Activated CD8-positive, alpha-beta memory T cell treated with anti-CD3 and anti-CD28 coated beads for 24 hours (primary cell): ENCODE results near the gene MALAT1.

Experiments used
- DNase-seq: peaks from one replicate; pipeline ENCODE4 v3.0.0-alpha.2; 2020

MALAT1 gene

GRCh38 chr11:65540290-65541092 is 41.6 kb downstream of the MALAT1 start:
- peak; percentile 96 for DNase-seq

GRCh38 chr11:65541093-65541982 is 42.5 kb downstream of the MALAT1 start:
- DNase-seq: no peak

GRCh38 chr11:65542738-65543390 is 44.0 kb downstream of the MALAT1 start:
- DNase-seq: no peak

- DNase-seq: no peak
These were observed 47.0 kb downstream of the MALAT1 start for GRCh38 chr11:65545853-65546216.

GRCh38 chr11:65546217-65546958 is 47.5 kb downstream of the MALAT1 start:
- peak; percentile 100 for DNase-seq

- DNase-seq: peak; percentile 65
These were observed 48.7 kb downstream of the MALAT1 start for GRCh38 chr11:65547446-65548125.

- no peak for DNase-seq
These were observed 49.5 kb downstream of the MALAT1 start for GRCh38 chr11:65548395-65548794.

GRCh38 chr11:65549096-65549495 is 50.3 kb downstream of the MALAT1 start:
- DNase-seq: no peak

GRCh38 chr11:65551572-65552387 is 52.9 kb downstream of the MALAT1 start:
- DNase-seq: peak; percentile 82

- DNase-seq: peak; percentile 59
These were observed 53.6 kb downstream of the MALAT1 start for GRCh38 chr11:65552388-65552951.

- peak; percentile 81 for DNase-seq
These were observed 54.6 kb downstream of the MALAT1 start for GRCh38 chr11:65553301-65554001.

GRCh38 chr11:65554057-65554818 is 55.4 kb downstream of the MALAT1 start:
- DNase-seq: no peak

GRCh38 chr11:65554842-65555430 is 56.1 kb downstream of the MALAT1 start:
- DNase-seq: peak; percentile 57

GRCh38 chr11:65555693-65556231 is 56.9 kb downstream of the MALAT1 start:
- DNase-seq: peak; percentile 64
